SK-N-SH treated with all-trans-retinoic acid at 6 μM for 48 hours (cell line): Measurements from ENCODE around the gene MPP7.

Source experiments
- ARNTL ChIP-seq: fragments of 450-650 bp; formaldehyde crosslinking; IDR thresholded peaks from 2 replicates; pipeline ENCODE4 v1.5.0; 2020; ENCODE audit warnings: low read depth, mild to moderate bottlenecking, moderate library complexity, borderline replicate concordance
- CREB5 ChIP-seq: fragments of 250-450 bp; sonication (Bioruptor Pico); IDR thresholded peaks from 2 replicates; pipeline ENCODE4 v1.5.1; 2020; ENCODE audit warnings: low read depth, mild to moderate bottlenecking, moderate library complexity
- ESRRG ChIP-seq: fragments of 250-450 bp; sonication (Bioruptor Pico); IDR thresholded peaks from 2 replicates; pipeline ENCODE4 v1.6.1; 2021; ENCODE audit warnings: mild to moderate bottlenecking
- GLIS3 ChIP-seq: fragments of 250-450 bp; sonication (Bioruptor Pico); IDR thresholded peaks from 2 replicates; pipeline ENCODE4 v1.5.0; 2020; ENCODE audit warnings: mild to moderate bottlenecking, moderate library complexity
- OSR1 ChIP-seq: fragments of 250-450 bp; sonication (Bioruptor Pico); IDR thresholded peaks from 2 replicates; pipeline ENCODE4 v1.8.0; 2022; ENCODE audit warnings: moderate library complexity, mild to moderate bottlenecking, inconsistent platforms
- PATZ1 ChIP-seq: fragments of 250-450 bp; sonication (Bioruptor Pico); IDR thresholded peaks from 2 replicates; pipeline ENCODE4 v1.8.0; 2020; ENCODE audit warnings: mild to moderate bottlenecking, moderate library complexity, borderline replicate concordance
- POU6F1 ChIP-seq: fragments of 250-450 bp; sonication (Bioruptor Pico); IDR thresholded peaks from 2 replicates; pipeline ENCODE4 v1.8.0; 2021; ENCODE audit warnings: low read depth, mild to moderate bottlenecking, moderate library complexity, borderline replicate concordance
- RARB ChIP-seq: fragments of 250-450 bp; sonication (Bioruptor Pico); IDR thresholded peaks from 2 replicates; pipeline ENCODE4 v1.8.0; 2021; ENCODE audit warnings: mild to moderate bottlenecking, moderate library complexity
- TCF4 ChIP-seq: fragments of 250-450 bp; sonication (Bioruptor Pico); IDR thresholded peaks from 2 replicates; pipeline ENCODE4 v1.8.0; 2021; ENCODE audit warnings: mild to moderate bottlenecking, moderate library complexity, borderline replicate concordance
- TOX ChIP-seq: fragments of 250-450 bp; sonication (Bioruptor Pico); IDR thresholded peaks from 2 replicates; pipeline ENCODE4 v1.8.0; 2021; ENCODE audit warnings: mild to moderate bottlenecking, moderate library complexity, borderline replicate concordance
- ZFP3 ChIP-seq: fragments of 250-450 bp; sonication (Bioruptor Pico); IDR thresholded peaks from 2 replicates; pipeline ENCODE4 v1.5.0; 2020; ENCODE audit warnings: mild to moderate bottlenecking, moderate library complexity
- ZFP30 ChIP-seq: fragments of 450-650 bp; formaldehyde crosslinking; IDR thresholded peaks from 2 replicates; pipeline ENCODE4 v1.5.0; 2022; ENCODE audit warnings: mild to moderate bottlenecking, moderate library complexity

GRCh38 chr10:28331841-28332240 lies 29.0 kb upstream of the MPP7 start:
- no peak for TF ChIP-seq ARNTL
- TF ChIP-seq RARB (CRISPR knock-in tag) = no peak
- TF ChIP-seq ESRRG (CRISPR knock-in tag) = no peak
- no peak for TF ChIP-seq ZFP3 (CRISPR knock-in tag)
- no peak for TF ChIP-seq GLIS3 (CRISPR knock-in tag)
- no peak for TF ChIP-seq PATZ1 (CRISPR knock-in tag)
- TF ChIP-seq POU6F1 = no peak
- TF ChIP-seq CREB5 (CRISPR knock-in tag) = no peak
- TF ChIP-seq ZFP30 (CRISPR knock-in tag) = no peak
- TF ChIP-seq OSR1 (CRISPR knock-in tag) = no peak
- no peak for TF ChIP-seq TOX
- TF ChIP-seq TCF4 (CRISPR knock-in tag) = no peak
